GM18870 (cell line): ENCODE results near the gene UAP1L1.

Source experiments
- ATAC-seq: cut with Tn5 transposase; IDR thresholded peaks from one replicate; pipeline ENCODE4 v1.9.1; 2021; ENCODE audit warnings: moderate library complexity; ENCODE audit not compliant: unreplicated experiment

UAP1L1 gene

GRCh38 chr9:137071282-137071681 is 6.0 kb upstream of the UAP1L1 start:
- ATAC-seq = no peak

- ATAC-seq = no peak
Observed at GRCh38 chr9:137073992-137074399, 3.3 kb upstream of the UAP1L1 start.

DNA sequence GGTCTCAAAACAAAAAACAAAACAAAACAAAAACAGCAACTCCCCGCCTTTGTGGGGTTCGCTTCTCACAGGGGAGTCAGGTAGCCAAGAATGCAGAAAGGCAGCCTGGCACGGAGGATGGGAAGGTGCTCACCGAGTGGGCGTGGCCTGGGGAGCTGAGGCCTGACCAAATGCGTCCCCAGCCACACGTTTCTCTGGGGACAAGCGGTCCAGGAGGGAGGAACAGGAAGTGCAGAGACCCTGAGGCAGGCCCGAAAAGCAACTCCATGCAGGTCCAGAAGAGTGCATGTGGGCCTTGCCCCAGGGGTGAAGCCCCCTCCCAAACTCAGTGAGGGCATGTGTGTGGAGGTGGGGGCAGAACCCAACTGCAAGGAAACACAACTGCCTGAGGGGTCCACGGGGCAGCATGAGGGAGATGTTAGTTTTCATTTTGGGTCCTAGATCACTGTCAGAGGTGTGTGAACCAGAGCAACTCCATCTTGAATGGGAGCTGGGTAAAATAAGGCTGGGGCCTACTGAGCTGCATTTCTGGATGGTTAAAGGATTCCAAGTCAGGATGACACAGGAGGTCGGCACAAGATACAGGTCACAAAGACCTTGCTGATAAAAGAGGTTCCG is 2.6 kb upstream of the UAP1L1 start:
- ATAC-seq = no peak

DNA sequence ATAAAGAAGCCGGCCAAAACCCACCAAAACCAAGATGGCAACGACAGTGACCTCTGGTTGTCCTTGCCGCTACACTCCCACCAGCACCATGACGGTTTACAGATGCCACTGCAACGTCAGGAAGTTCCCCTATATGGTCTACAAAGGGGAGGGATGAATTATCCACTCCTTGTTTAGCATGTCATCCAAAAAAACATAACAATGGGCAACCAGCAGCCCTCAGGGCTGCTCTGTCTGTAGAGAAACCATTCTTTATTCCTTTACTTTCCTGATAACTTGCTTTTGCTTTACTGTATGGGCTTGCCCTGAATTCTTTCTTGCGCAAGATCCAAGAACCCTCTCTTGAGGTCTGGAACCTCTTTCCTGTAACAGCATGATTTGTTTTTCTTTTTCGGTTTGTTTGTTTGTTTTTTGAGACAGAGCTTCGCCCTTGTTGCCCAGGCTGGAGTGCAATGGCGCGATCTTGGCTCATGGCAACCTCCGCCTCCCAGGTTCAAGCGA is 2.0 kb upstream of the UAP1L1 start:
- ATAC-seq = no peak

DNA sequence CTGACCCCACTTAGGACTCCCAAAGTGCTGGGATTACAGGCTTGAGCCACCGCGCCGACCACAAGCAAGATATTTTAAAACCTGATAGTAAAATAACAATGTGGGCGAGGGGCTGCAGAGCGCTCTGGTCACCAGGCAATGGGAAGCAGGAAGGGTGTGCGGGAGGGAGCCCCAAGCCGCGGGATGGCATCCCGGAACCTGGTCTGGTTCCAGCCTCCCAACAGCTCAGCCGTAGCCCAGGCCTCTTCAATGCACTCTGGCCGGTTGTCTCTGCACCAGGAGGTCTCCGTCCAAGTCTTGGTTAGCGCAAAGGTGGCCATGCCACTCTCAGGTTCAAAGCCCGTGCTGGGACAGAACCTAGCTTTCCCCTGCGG is 694 bp upstream of the UAP1L1 start:
- ATAC-seq = no peak

GRCh38 chr9:137077758-137078693 is 709 bp downstream of the UAP1L1 start:
- ATAC-seq = no peak

DNA sequence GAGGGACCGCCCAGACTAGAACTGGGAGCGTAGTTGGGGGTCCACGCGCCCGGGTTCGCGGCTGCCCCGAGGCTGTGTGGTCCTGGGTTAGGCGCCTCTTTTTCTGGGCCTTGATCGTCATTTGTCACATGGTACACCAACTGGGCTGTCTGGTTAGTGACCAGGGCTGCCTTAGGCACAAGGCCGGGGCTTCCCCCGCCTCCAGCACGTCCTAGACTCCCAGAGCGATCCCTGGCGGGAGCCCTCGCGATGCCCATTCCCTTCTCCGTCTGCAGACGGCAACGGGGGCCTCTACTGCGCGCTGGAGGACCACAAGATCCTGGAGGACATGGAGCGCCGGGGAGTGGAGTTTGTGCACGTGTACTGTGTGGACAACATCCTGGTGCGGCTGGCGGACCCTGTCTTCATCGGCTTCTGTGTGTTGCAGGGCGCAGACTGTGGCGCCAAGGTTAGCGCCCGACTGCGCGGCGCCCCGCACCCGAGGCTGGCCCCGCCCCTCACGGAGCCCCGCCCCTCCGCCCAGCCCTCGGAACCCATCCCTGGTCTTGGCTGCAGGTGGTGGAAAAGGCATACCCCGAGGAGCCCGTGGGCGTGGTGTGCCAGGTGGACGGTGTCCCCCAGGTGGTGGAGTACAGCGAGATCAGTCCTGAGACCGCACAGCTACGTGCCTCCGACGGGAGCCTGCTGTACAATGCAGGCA is 1.5 kb downstream of the UAP1L1 start:
- no peak for ATAC-seq

- no peak for ATAC-seq
Observed at GRCh38 chr9:137079401-137079787, 2.1 kb downstream of the UAP1L1 start.

- ATAC-seq = no peak
Observed at GRCh38 chr9:137080260-137081122, 3.2 kb downstream of the UAP1L1 start.

DNA sequence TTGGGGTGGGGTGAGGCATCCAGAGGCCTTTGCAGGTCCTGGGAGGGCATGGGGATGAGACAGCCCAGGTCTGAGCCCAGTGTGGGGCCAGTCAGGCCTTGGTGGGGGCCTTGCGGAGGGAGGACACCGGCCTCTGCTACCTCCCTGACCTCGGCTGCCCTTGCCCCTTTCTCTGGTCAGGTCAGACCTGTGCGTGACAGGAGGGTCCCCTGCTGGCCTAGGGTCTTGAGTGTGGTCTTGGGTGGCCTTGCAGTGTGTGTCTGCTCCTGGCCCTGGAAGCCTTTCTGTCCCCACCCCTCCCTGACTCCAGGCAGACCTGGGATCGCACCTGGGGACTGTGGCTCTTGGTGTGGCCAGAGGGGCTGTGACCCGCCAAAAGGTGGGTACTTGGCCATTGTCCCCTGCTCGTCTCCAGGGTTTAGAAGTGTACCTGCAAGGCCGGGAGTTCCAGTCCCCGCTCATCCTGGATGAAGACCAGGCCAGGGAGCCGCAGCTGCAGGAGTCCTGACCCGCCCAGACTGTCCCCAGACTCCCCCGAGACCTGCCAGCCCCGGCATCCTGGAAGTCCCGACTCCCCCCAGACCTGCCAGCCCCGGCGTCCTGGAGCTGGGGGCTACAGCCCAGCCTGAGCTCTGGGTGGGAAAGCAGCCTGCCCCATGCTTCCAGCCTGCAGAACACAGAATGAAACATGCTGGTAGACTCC is 5.1 kb downstream of the UAP1L1 start:
- ATAC-seq = no peak

- no peak for ATAC-seq
Observed at GRCh38 chr9:137082925-137083290, 5.6 kb downstream of the UAP1L1 start.

GRCh38 chr9:137083394-137084004 is 6.2 kb downstream of the UAP1L1 start:
- ATAC-seq = no peak

DNA sequence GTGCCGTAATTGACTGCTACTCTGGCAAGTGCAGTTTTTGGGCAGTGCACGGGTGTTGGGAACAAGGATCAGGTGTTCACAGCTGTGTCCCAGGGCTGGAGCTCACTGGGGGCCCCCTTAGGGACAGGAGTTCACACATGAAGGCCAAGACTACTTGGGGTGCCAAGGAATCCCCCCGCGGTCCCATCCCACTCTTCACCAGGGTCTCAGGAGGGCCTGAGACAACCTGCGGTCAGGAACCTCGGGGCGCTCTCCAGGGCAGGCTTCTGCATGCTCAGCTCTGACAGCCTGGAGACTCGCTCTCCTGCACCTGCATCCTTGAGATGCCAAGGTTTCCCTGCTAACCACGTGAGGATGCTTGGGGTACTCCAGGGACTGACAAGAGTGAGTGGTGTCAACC is 7.2 kb downstream of the UAP1L1 start:
- no peak for ATAC-seq

GRCh38 chr9:137085920-137086530 is 8.7 kb downstream of the UAP1L1 start:
- ATAC-seq = peak; percentile 3

DNA sequence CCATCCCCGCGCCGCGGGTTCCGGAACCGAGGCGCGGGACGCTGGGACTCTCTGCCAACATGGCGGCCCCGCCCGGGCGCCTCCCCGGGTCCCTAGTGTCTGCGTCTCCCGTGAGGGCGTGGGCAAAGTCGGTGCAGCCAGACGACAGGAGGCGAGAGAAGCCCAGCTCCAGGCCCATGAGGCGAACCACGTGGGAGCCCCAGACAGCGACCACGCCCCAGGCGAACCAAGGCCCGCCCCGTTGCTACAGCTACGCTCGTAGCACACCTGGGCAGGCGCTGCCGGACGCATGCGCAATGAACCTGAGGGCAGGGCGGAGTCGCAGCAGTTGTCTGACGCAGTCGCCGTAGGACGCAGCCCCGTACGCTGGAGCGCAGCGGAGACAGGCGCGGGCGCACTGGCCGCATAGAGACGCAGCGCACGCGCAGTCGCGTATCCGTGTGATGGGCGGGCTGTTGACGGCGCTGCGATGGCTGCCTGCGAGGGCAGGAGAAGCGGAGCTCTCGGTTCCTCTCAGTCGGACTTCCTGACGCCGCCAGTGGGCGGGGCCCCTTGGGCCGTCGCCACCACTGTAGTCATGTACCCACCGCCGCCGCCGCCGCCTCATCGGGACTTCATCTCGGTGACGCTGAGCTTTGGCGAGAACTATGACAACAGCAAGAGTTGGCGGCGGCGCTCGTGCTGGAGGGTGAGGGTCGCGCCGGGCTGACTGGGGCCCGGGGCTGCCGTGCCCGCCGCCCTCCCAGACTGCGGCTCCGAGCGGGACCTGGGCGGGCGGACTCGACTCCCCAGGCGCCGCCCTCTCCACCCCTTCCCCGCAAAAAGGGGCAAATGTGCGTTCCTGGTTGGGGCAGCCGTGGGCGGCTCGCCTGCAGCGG is 9.5 kb downstream of the UAP1L1 start, which contains the start of gene MAN1B1:
MAN1B1 (plus strand) TSS at position 455 of the 878 bp plus-strand sequence; CDS start at position 470, 15 bp downstream.
- peak; percentile 74 for ATAC-seq

GRCh38 chr9:137087409-137087925 is 10.2 kb downstream of the UAP1L1 start:
- no peak for ATAC-seq

DNA sequence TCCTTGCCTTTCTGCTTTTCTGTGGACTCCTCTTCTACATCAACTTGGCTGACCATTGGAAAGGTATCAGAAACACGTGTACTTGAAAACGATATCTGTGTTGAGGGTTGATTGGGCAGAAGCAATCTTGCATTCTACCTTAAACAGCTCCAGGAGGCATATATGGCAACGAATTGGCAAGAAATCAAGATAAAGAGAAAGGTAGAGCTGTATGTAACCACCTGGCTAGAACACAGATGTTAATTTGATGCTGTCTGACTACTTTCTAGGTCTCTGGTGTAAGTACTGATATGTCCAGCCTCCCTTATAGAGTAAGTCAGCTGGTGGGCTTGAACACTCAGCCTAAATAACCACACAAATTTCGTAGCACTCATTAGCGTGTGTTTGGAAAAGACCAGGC is 10.8 kb downstream of the UAP1L1 start:
- no peak for ATAC-seq
